ENCODE data around the gene ACSF3.
A peak's percentile ranks its signal among the peaks of the same experiment; 100 is the strongest.

ACSF3 gene

GRCh38 chr16:89168381-89169189 lies 74.9 kb downstream of the ACSF3 start:
- Histone ChIP-seq H3K36me3 (ENCODE audit: insufficient read depth, low read length) (no peaks in the 10 kb centered on the region), H3K9ac (ENCODE audit: insufficient read length) (no peak overlapping the region), H3K9me3 (ENCODE audit: low read depth, low read length) (no peaks in the 10 kb centered on the region), H3K27ac (no peak overlapping the region), H3K4me3 (no peak overlapping the region)
- no peak for TF ChIP-seq FOXP2 (optimal IDR thresholded peaks at IDR 0.05; ENCODE audit: control extremely low read depth, extremely low read length, insufficient read depth)
- no peak for TF ChIP-seq POLR2AphosphoS5 (IDR thresholded peaks at IDR 0.05; ENCODE audit: borderline replicate concordance, low read depth, low read length)
- TF ChIP-seq EZH2 (IDR thresholded peaks at IDR 0.05) = no peak
- no peak for DNase-seq (ENCODE audit: low read depth, low spot score)

GRCh38 chr16:89169778-89170177 lies 76.1 kb downstream of the ACSF3 start:
- H3K9me3 ChIP-seq (ENCODE audit: low read depth, low read length) = no peaks in the 10 kb centered on the region
- H3K4me3 ChIP-seq = no peak overlapping the region
- H3K27ac ChIP-seq = no peak overlapping the region
- no peaks in the 10 kb centered on the region for H3K36me3 ChIP-seq (ENCODE audit: insufficient read depth, low read length)
- TF ChIP-seq FOXP2 (optimal IDR thresholded peaks at IDR 0.05; ENCODE audit: control extremely low read depth, extremely low read length, insufficient read depth) = no peak
- TF ChIP-seq POLR2AphosphoS5 (IDR thresholded peaks at IDR 0.05; ENCODE audit: borderline replicate concordance, low read depth, low read length) = no peak
- no peak for TF ChIP-seq EZH2 (IDR thresholded peaks at IDR 0.05)
- DNase-seq (ENCODE audit: low read depth, low spot score) = no peak
- H3K9ac ChIP-seq (ENCODE audit: insufficient read length) = no peak overlapping the region

GRCh38 chr16:89170346-89171215 lies 76.9 kb downstream of the ACSF3 start:
- no peaks in the 10 kb centered on the region for H3K9me3 ChIP-seq (ENCODE audit: low read depth, low read length)
- no peak overlapping the region for H3K27ac ChIP-seq
- no peak overlapping the region for H3K9ac ChIP-seq (ENCODE audit: insufficient read length)
- TF ChIP-seq EZH2 (IDR thresholded peaks at IDR 0.05) = no peak
- no peak for TF ChIP-seq POLR2AphosphoS5 (IDR thresholded peaks at IDR 0.05; ENCODE audit: borderline replicate concordance, low read depth, low read length)
- no peak for TF ChIP-seq FOXP2 (optimal IDR thresholded peaks at IDR 0.05; ENCODE audit: control extremely low read depth, extremely low read length, insufficient read depth)
- no peaks in the 10 kb centered on the region for H3K36me3 ChIP-seq (ENCODE audit: insufficient read depth, low read length)
- DNase-seq (ENCODE audit: low read depth, low spot score) = no peak
- peak overlapping the region; percentile 30; the same call in 1 of the 2 replicates for H3K4me3 ChIP-seq

- no peak within 1 kb of the TSS for H3K9ac ChIP-seq (ENCODE audit: insufficient read length)
- no peak within 1 kb of the TSS for H3K27ac ChIP-seq
- peak within 1 kb of the TSS; percentile 30; the same call in 1 of the 2 replicates for H3K4me3 ChIP-seq
- no peaks in the 10 kb centered on the region for H3K9me3 ChIP-seq (ENCODE audit: low read depth, low read length)
- no peaks in the 10 kb centered on the region for H3K36me3 ChIP-seq (ENCODE audit: insufficient read depth, low read length)
- DNase-seq (ENCODE audit: low read depth, low spot score) = no peak
- TF ChIP-seq POLR2AphosphoS5 (IDR thresholded peaks at IDR 0.05; ENCODE audit: borderline replicate concordance, low read depth, low read length) (no peak), EZH2 (IDR thresholded peaks at IDR 0.05) (no peak), FOXP2 (optimal IDR thresholded peaks at IDR 0.05; ENCODE audit: control extremely low read depth, extremely low read length, insufficient read depth) (no peak)
These were observed 77.8 kb downstream of the ACSF3 start, which contains the start of gene CDH15 for GRCh38 chr16:89171216-89172170. Gene CDH15 (plus strand): TSS chr16:89171748. CDS start chr16:89171832, 84 bp downstream.

- H3K36me3 ChIP-seq (ENCODE audit: insufficient read depth, low read length) = no peaks in the 10 kb centered on the region
- no peak overlapping the region for H3K9ac ChIP-seq (ENCODE audit: insufficient read length)
- TF ChIP-seq POLR2AphosphoS5 (IDR thresholded peaks at IDR 0.05; ENCODE audit: borderline replicate concordance, low read depth, low read length) = no peak
- TF ChIP-seq FOXP2 (optimal IDR thresholded peaks at IDR 0.05; ENCODE audit: control extremely low read depth, extremely low read length, insufficient read depth) = no peak
- TF ChIP-seq EZH2 (IDR thresholded peaks at IDR 0.05) = no peak
- H3K4me3 ChIP-seq = no peak overlapping the region
- no peaks in the 10 kb centered on the region for H3K9me3 ChIP-seq (ENCODE audit: low read depth, low read length)
- H3K27ac ChIP-seq = no peak overlapping the region
- DNase-seq (ENCODE audit: low read depth, low spot score) = no peak
These were observed 78.5 kb downstream of the ACSF3 start for GRCh38 chr16:89172171-89172527.

GRCh38 chr16:89172528-89173173 lies 79.0 kb downstream of the ACSF3 start:
- Histone ChIP-seq H3K4me3 (no peak overlapping the region), H3K36me3 (ENCODE audit: insufficient read depth, low read length) (no peaks in the 10 kb centered on the region), H3K27ac (no peak overlapping the region), H3K9ac (ENCODE audit: insufficient read length) (no peak overlapping the region), H3K9me3 (ENCODE audit: low read depth, low read length) (no peaks in the 10 kb centered on the region)
- no peak for DNase-seq (ENCODE audit: low read depth, low spot score)
- TF ChIP-seq FOXP2 (optimal IDR thresholded peaks at IDR 0.05; ENCODE audit: control extremely low read depth, extremely low read length, insufficient read depth) (no peak), EZH2 (IDR thresholded peaks at IDR 0.05) (no peak), POLR2AphosphoS5 (IDR thresholded peaks at IDR 0.05; ENCODE audit: borderline replicate concordance, low read depth, low read length) (no peak)

- Histone ChIP-seq H3K27ac (no peak overlapping the region), H3K9ac (ENCODE audit: insufficient read length) (no peak overlapping the region)
These were observed 79.7 kb downstream of the ACSF3 start for GRCh38 chr16:89173174-89173921.

More at GRCh38 chr16:89173174-89173921, 79.7 kb downstream of the ACSF3 start:
- no peaks in the 10 kb centered on the region for H3K36me3 ChIP-seq (ENCODE audit: insufficient read depth, low read length)
- no peaks in the 10 kb centered on the region for H3K9me3 ChIP-seq (ENCODE audit: low read depth, low read length)
- no peak for DNase-seq (ENCODE audit: low read depth, low spot score)
- TF ChIP-seq FOXP2 (optimal IDR thresholded peaks at IDR 0.05; ENCODE audit: control extremely low read depth, extremely low read length, insufficient read depth) = no peak
- TF ChIP-seq POLR2AphosphoS5 (IDR thresholded peaks at IDR 0.05; ENCODE audit: borderline replicate concordance, low read depth, low read length) = no peak
- no peak for TF ChIP-seq EZH2 (IDR thresholded peaks at IDR 0.05)
- no peak overlapping the region for H3K4me3 ChIP-seq

Measured in SK-N-MC (cell line).